Lower leg skin (tissue), 3 donors: Measurements from ENCODE around the gene GUCY2F.

Experiments
- POLR2A ChIP-seq, 2 donors: fragments of 450-650 bp; IDR thresholded peaks; one replicate each; pipeline ENCODE4 v1.6.1; 2016 to 2017; ENCODE audit warnings: antibody characterized with exemption in 2 of 2, mild to moderate bottlenecking in 1 of 2, moderate library complexity in 1 of 2
- TF ChIP-seq, protein P1 (sequence below), 3 donors: fragments of 450-650 bp; IDR thresholded peaks; one replicate each; pipeline ENCODE4 v1.5.1; 2016; ENCODE audit warnings: antibody characterized with exemption in 3 of 3, mild to moderate bottlenecking in 3 of 3, moderate library complexity in 2 of 3

DNA sequence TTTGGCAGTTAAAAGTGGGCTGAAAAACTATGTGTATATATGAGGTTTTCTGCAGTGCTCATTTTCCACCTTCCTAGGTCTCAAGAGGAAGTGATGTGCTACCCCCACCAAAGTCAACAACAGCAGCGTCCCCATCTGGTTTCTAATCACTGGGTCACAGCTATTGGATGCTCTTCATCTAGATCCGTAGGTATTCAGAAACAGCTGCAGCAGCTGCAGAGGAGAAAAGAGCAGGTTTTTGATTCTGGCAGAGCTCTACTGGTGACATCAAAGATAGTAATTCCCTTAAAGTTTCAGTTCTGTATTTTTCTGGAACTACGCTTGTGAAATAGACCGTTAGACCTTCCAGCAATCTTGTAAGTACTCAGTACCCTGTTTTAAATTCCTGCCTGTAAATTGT, 5.8 kb upstream of the GUCY2F start:
- TF ChIP-seq, protein P1, sequence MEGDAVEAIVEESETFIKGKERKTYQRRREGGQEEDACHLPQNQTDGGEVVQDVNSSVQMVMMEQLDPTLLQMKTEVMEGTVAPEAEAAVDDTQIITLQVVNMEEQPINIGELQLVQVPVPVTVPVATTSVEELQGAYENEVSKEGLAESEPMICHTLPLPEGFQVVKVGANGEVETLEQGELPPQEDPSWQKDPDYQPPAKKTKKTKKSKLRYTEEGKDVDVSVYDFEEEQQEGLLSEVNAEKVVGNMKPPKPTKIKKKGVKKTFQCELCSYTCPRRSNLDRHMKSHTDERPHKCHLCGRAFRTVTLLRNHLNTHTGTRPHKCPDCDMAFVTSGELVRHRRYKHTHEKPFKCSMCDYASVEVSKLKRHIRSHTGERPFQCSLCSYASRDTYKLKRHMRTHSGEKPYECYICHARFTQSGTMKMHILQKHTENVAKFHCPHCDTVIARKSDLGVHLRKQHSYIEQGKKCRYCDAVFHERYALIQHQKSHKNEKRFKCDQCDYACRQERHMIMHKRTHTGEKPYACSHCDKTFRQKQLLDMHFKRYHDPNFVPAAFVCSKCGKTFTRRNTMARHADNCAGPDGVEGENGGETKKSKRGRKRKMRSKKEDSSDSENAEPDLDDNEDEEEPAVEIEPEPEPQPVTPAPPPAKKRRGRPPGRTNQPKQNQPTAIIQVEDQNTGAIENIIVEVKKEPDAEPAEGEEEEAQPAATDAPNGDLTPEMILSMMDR (IDR thresholded peaks at IDR 0.05): no peak
- TF ChIP-seq POLR2A (IDR thresholded peaks at IDR 0.05): no peak
